Measurements from ENCODE around the gene AP2A2.
A peak's percentile ranks its signal among the peaks of the same experiment; 100 is the strongest.

The AP2A2 gene

GRCh38 chr11:898540-899190 is 27.0 kb upstream of the AP2A2 start:
- DNase-seq (ENCODE audit: low spot score) = peak; percentile 15

- no peak for DNase-seq (ENCODE audit: low spot score)
Observed at GRCh38 chr11:899724-900123, 25.9 kb upstream of the AP2A2 start.

GRCh38 chr11:900545-900944 is 25.1 kb upstream of the AP2A2 start:
- DNase-seq (ENCODE audit: low spot score) = no peak

DNA sequence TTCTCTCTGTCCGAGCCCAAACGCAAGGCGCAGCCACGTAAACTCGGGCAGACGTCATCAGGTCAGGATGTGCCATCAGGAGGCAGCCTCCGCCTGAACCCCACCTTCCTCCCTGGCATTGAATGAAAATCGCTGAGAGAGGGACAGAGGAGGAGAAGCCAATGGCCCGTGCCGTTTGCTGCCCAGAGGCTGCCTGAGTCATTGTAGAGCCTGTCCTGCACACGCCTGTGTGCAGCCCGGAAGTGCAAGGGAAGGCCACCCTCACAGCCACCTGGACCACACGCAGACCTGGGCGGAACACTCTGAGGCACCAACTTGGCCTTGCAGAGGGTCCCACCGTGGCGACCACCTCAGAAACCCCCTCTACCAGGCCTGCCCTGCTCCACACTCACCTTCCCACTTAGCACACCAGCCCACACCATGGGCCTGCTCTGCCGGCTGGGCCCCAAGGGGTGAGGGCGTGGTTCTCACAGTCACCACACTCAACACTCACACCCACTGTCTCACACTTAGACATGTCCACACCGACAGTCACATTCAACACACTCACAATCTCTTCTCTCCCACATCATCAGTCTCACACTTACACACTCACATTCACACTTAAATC is 24.1 kb upstream of the AP2A2 start:
- DNase-seq (ENCODE audit: low spot score) = no peak

DNA sequence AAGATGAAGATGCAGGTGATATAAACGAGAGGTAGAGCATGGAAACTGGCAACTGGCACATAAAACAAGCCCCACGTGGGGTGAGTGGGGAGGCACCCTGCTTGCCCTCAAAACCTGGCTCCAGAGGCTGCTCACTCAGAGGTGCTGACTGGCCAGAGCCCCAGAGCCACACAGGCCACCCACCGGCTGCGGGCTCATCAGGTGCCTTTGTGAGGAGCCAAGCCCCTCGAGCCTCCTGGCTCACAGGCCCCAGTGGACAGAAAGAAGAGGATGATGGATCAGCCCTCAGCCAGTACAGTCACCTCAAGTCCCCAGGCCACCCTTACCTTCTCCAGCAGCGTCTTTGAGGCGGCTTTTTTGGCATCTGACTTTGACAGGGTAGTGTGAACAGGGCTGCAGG is 21.3 kb upstream of the AP2A2 start:
- no peak for DNase-seq (ENCODE audit: low spot score)

DNA sequence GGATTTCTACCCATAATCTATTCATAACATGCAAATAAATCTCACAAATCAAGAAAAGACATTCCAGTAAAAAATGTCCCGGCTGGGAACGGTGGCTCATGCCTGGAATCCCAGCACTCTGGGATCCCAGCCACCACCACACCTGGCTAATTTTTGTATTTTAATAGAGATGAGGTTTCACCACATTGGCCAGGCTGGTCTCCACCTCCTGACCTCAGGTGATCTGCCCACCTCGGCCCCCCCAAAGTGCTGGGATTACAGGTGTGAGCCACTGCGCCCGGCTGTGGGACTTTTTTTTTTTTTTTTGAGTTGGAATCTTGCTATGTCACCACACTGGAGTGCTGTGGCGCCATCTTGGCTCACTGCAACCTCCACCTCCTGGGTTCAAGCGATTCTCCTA is 19.7 kb upstream of the AP2A2 start:
- DNase-seq (ENCODE audit: low spot score) = no peak

- DNase-seq (ENCODE audit: low spot score) = no peak
Observed at GRCh38 chr11:907668-908067, 18.0 kb upstream of the AP2A2 start.

DNA sequence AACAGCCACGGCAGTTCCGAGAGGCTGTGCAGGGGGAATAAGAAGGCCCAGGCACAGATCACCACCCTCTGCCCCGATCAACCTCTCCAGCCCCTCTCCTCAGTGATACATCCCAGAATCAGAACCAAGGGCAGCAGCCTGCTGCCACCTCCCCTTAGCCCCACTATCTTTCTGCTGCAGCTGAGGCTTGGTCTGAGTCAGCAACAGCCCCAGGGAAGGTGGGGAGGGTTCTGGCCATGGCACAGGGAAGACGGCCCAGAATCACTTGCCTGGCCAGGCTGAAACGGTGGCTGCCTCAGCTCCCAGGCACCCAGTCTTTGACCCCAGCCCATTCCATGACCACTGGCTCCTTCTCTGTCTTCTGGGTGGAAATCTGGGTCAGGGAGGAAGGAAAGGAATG is 17.4 kb upstream of the AP2A2 start:
- DNase-seq (ENCODE audit: low spot score) = no peak

DNA sequence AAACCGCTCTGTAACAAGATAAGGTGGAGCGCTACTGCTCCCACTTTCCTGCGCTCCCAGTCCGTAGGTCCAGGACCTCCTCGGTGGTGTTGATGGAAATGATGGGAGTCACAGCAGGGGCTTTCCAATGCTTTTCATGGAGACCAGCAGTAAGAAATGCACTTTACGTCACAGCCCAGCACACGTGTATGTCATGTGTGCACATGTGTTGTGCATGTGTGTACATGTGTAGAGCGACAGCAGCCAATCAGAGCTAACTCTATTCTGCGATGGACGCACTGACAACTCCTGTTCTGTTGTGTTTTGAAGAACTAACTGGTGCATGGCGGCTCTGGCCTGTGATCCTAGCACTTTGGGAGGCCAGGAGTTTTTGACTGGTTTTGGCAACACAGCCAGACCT is 16.3 kb upstream of the AP2A2 start:
- no peak for DNase-seq (ENCODE audit: low spot score)

GRCh38 chr11:910044-910588 is 15.6 kb upstream of the AP2A2 start:
- DNase-seq (ENCODE audit: low spot score) = no peak

DNA sequence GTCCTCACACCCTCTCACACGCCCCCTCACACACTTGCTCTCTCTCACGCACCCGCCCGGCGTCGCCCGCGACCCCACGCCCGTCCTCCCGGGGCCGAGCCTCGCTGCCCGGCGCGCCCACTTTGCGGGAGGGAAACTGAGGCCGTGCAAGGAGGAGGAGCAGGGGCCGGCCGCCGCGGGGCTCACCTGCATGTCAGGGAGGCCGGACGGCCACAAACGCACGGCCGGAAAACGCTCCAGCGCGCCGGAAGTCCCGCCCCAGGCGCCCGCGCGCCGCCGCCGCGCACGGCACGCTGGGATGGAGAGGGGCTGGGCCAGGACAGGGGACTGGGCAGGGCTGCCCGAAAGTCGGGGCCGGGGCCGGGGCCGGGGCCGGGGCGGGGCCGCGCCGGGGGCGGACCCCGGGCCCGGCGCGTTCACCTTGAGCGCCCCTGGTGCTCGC is 15.1 kb upstream of the AP2A2 start, which contains the start of gene CHID1:
CHID1 (minus strand) TSS at position 222 of the 442 bp plus-strand sequence. CDS start 5,994 bp downstream, outside the sequence.
- DNase-seq (ENCODE audit: low spot score) = peak; percentile 90

DNA sequence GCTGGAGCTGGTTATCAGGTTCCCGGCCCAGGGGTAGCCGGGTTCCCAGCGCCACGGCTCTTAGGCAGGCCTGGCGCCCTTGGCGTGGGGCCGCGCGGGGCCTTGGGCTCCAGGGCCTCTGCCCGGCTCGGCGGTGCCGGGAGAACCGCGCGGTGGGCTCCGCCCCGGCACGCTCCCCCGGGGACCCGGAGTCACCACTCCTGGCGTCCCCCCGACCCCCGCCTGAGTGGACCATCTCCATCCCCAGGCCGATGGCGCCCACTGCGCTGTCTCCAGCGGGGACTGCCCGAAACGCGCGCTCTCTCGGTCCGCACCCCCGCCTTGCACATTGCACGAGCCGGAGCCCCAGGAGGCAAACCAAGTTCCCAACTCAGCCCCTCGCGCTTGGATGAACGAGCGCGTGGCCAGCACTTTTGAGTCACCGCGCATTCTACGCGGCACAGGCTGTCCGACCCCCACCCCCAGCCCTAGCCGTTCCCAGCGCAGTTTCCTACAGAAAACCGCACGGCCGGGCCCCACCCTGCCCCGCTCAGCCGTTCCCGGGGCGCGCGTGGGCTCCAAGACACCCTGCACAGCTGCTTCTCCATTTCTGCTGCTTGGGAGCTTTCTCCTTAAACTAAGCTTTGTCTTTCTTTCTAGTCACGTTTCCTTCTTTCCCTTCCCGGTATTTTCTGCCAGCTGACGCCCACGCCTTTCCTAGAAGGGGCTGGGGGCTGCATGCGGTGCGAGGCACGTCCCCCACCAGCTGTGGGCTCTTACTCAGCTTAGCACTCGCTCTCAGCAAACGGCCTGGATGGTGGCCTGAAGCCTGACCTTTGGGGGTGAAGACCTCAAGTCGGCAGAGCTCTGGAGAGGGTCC is 14.4 kb upstream of the AP2A2 start:
- peak; percentile 80 for DNase-seq (ENCODE audit: low spot score)

GRCh38 chr11:911890-912219 is 13.8 kb upstream of the AP2A2 start:
- DNase-seq (ENCODE audit: low spot score) = no peak

DNA sequence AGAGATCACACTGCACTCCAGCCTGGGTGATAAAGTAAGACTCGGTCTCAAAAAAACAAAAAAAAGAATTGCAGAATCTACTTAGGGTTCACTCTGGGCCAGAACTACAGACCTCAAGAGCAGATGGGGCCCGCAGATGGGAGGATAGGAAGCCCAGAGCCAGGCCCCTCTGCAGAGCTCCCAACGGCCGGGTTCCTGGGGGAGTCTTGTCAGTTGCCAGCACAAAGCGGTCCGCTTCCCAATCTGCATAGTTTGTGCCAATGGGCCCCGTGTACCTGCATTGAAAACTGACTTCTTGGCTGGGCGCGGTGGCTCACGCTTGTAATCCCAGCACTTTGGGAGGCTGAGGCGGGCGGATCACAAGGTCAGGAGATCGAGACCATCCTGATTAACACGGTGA is 13.4 kb upstream of the AP2A2 start:
- no peak for DNase-seq (ENCODE audit: low spot score)

DNA sequence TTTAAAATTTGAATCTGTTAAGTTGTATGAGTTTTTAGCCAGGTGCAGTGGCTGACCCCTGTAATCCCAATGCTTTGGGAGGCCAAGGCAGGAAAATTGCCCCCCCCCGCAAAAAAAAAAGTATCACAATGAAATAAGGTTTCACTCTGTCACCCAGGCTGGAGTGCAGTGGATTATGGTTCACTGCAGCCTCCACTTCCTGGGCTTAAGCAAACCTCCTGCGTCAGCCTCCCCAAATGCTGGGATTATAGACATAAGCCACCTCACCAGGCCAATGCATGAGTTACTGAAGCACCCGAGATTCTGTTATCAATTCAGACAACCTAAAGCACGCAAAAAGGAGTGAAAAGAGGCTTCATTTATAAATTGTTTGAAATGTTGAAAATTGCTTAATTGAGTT is 12.6 kb upstream of the AP2A2 start:
- DNase-seq (ENCODE audit: low spot score) = no peak

DNA sequence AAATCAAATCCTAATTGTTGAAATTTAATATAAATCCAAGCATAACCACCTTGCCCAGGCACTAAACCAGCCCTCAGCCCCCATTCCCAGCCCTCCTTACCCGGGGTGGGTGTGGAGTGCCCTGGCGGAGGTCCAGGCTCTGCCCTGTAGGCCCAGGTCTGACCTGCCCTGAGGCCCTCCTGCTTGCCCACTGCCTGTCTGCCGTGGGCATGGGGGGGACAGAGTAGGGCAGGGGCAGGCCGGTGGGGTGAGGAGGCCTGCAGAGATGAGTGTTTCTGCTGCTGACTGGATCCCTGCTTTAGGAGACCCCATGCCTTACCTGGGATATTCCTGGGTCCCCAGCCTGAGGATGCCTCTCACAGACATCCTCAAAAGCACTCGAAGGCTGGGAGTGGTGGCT is 11.5 kb upstream of the AP2A2 start:
- DNase-seq (ENCODE audit: low spot score) = no peak

- no peak for DNase-seq (ENCODE audit: low spot score)
Observed at GRCh38 chr11:914747-915501, 10.7 kb upstream of the AP2A2 start.

DNA sequence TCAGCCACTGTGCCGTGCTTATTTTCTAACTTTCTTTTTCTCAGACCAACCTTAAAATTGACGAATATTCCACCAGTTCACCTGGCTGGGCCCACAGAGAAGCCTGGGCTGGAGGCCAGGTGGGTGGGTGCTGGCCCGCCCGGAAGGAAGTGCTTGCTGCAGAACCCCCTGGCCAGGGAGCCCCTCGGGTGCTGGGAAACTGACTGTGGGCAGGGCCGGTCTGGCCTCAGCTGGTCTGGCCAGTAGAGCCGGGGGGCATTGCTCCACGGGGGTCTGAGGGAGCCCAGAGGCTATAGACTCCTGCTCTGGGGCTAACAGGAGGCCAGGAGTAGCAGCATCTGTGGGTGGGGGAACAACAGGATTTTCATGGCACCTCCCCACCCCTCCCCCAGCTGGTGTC is 8.2 kb upstream of the AP2A2 start:
- DNase-seq (ENCODE audit: low spot score) = no peak

DNA sequence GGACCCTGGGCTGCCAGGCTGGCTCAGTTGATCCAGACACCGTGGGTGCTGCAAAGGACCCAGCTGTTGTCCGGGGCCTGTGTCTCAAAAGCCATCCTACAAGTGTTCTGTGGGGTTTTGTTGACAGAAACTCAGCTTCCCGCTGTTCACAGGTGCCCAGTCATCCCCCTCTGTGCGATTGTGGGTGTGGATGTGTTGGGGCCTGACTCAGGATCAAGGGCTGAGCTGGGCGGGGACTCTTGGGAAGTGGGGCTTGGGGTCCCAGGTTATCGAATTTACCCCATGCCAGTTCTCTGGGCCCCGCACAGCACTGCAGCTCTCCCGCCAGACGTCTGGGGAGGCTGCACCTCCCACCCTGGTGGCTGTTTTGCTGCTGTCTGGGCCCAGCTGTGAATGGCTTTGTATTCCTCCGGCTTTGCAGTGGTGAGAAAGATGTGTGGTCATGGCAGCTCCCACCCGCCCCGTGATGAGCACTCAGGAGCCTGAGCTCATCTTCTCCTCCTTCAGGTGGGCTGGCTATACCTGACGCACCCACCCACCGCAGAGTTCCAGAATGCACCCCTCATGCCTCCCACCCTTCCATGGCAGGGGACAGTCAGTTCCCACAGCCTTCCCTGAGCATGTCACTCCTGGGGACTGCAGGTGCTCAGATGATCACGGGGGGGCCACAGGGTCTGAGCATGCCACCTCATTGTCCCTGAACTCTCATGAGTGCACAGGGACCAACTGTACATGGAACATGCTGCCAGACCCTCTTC is 3.6 kb upstream of the AP2A2 start:
- DNase-seq (ENCODE audit: low spot score) = no peak

GRCh38 chr11:923691-924405 is 1.8 kb upstream of the AP2A2 start:
- no peak for DNase-seq (ENCODE audit: low spot score)
